T-helper 17 cell (primary cell): ENCODE results near the gene TERT. TPM values are rescaled to one million over a fixed set of nuclear protein-coding genes. Genes with fewer than 3 reads are reported as not detected.
A peak's percentile ranks its signal among the peaks of the same experiment; 100 is the strongest.
"Not testable (repeated sequence)": the region's sequence is repeated elsewhere in the genome, so short reads cannot be mapped to it uniquely, and the experiment has no call there.

ENCODE experiments used
- ATAC-seq: fragments of 150-1000 bp; cut with Tn5 transposase; 2 replicates; pipeline ENCODE4 v1.10.0; 2021; ENCODE audit warnings: mild to moderate bottlenecking, moderate library complexity
- DNase-seq, 3 donors: peaks; one replicate each; pipeline versions ENCODE4 v3.0.0 to v3.0.0-alpha.2; 2020 to 2021
- H3K9me3 ChIP-seq: one replicate; pipeline ENCODE4 v1.7.0; 2013; ENCODE audit warnings: low read length, mild to moderate bottlenecking; ENCODE audit not compliant: control insufficient read depth, poor library complexity, severe bottlenecking
- H3K27ac Mint-ChIP-seq: one replicate; pipeline ENCODE4 v1.8.0; 2022; ENCODE audit warnings: mild to moderate bottlenecking, moderate library complexity, mixed read lengths
- H3K27me3 Mint-ChIP-seq: one replicate; pipeline ENCODE4 v1.8.0; 2022; ENCODE audit warnings: mixed read lengths
- H3K36me3 Mint-ChIP-seq: one replicate; pipeline ENCODE4 v1.8.0; 2022; ENCODE audit warnings: low read depth, mixed read lengths
- H3K4me1 Mint-ChIP-seq: one replicate; pipeline ENCODE4 v1.8.0; 2022; ENCODE audit warnings: mild to moderate bottlenecking, mixed read lengths
- H3K4me3 Mint-ChIP-seq: one replicate; pipeline ENCODE4 v1.8.0; 2022; ENCODE audit warnings: mild to moderate bottlenecking, moderate library complexity, mixed read lengths
- total RNA-seq, 4 donors: library from RNA in 2 of 4; stranded (reverse) in 2 of 4; gene quantifications; one replicate each; pipeline ENCODE4 v1.2.3 and lab custom pipeline; 2022 to 2026

TERT gene
- total RNA-seq, 2 donors from 2014 or later: 0.10 to 0.80 TPM

DNA sequence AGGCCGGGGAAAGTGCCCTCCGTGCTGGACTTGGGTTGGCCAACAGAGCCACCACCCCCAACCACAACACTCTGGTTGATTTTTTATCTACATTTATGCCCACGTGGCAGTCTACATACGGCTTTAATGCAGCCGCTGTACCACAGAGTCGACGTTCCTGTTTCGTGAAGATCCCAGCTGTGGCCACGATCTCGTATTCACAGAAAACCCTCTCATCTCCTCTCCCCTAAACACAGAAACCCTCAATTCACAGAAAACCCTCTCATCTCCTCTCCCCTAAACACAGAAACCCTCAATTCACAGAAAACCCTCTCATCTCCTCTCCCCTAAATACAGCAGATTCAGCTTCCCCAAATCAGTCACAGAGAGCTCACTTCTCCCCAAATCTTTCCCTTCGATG, 65.8 kb downstream of the TERT start:
- H3K4me3 Mint-ChIP-seq, H3K36me3 Mint-ChIP-seq, H3K9me3 ChIP-seq, H3K4me1 Mint-ChIP-seq, H3K27ac Mint-ChIP-seq, ATAC-seq, DNase-seq: not testable (repeated sequence)
- peaks cover 36% of the 10 kb centered on the region for H3K27me3 Mint-ChIP-seq

DNA sequence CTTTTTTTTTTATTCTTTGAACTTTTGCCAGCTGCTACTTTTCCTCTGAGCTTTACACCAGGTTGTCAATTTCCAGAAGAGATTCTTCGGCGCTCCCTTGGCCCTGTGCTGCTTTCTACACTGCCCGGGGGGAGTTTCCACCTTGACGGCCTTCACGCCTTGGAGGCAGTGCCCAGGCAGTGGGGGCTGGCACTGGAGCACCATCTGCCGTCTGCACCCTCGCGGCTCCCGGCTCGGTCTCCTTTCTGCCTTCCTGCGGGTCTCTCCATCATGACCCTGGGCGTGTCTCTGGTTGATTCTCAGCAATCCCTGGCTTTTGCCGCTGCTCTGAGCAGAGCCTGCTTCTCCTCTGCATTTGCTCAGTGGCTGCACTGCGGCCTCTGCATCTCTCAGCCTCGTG, 66.7 kb downstream of the TERT start:
- peaks cover 3% of the 10 kb centered on the region for H3K4me1 Mint-ChIP-seq
- ATAC-seq (no peak), DNase-seq (no peak)
- no peaks in the 10 kb centered on the region for H3K9me3 ChIP-seq
- H3K36me3 Mint-ChIP-seq: peaks cover 3% of the 10 kb centered on the region
- no peak overlapping the region for H3K27ac Mint-ChIP-seq
- H3K27me3 Mint-ChIP-seq: peaks cover 35% of the 10 kb centered on the region
- H3K4me3 Mint-ChIP-seq: no peak overlapping the region

DNA sequence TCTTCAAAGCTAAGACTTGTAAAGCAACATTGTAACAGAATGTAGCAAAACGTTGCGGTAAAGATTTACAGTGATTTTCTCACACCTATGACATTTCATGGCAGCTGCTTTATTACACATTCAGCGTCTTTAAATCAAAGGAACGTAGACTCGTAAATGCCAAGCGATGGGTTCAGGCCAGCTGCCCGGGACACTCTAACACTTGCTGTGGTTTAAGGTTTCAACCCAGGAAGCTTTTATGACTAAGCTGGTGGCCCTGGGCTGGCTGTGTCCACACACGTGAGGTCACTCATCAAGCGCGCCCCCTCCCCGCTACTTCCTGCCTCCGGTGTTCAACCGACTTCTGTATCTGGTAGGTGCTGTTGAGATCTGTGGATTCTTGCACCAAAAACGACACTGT, 67.2 kb downstream of the TERT start:
- peaks cover 3% of the 10 kb centered on the region for H3K4me1 Mint-ChIP-seq
- no peak for DNase-seq
- no peak for ATAC-seq
- H3K27ac Mint-ChIP-seq: no peak overlapping the region
- H3K4me3 Mint-ChIP-seq: no peak overlapping the region
- H3K9me3 ChIP-seq: no peaks in the 10 kb centered on the region
- H3K27me3 Mint-ChIP-seq: peaks cover 31% of the 10 kb centered on the region
- peaks cover 3% of the 10 kb centered on the region for H3K36me3 Mint-ChIP-seq

DNA sequence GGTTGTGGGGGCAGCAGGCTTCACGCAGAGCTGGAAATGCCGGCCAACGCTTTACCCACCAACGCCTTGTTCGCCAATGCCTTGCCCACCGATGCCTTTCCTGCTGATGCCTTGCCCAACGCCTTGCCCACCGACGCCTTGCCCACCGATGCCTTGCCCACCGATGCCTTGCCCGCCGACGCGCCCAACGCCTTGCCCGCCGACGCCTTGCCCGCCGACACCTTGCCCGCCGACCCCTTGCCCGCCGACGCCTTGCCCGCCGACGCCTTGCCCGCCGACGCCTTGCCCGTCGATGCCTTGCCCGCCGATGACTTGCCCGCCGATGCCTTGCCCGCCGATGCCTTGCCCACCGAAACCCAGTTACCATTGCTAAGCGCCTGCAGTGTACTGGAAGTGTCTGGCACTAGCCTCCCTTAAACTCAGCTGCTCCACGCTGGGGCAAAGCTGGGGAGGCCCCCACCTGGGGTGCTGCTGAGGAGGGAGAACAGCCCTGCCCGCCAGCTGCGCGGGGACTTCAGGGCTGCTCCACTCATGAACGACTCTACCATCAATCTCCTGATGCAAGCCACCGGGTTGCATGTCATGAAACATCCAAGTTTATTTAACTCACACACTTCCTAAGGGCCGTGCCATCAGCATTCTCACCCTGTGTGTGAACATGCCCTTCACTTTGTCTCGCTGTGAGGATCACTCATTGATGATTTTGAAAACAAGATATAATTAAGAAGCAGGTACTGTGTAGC, 67.9 kb downstream of the TERT start:
- DNase-seq (no peak), ATAC-seq (no peak)
- Mint-ChIP-seq H3K36me3 (peaks cover 3% of the 10 kb centered on the region), H3K4me1 (peaks cover 3% of the 10 kb centered on the region), H3K4me3 (no peak overlapping the region), H3K27me3 (peaks cover 30% of the 10 kb centered on the region), H3K27ac (no peak overlapping the region)
- H3K9me3 ChIP-seq: no peaks in the 10 kb centered on the region

DNA sequence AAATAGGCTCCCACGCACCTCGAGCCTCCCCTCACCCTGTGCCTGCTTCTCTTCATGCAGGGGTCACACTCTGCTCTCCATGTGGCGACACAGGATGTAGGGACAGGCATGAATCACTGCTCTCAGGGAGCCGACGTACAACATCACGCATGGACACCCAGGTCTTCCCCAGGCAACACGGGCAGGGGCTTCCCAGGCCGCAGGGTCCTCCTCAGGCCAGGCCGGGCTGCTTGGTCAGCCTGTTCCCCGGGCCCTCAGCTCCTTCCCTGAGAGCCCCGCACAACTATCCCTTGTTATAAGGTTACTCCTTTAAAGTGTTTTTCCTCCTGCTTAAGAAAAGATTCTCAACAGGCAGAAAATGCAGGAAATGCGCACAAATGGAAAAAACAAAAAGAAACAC, 68.6 kb downstream of the TERT start:
- no peaks in the 10 kb centered on the region for H3K9me3 ChIP-seq
- peaks cover 3% of the 10 kb centered on the region for H3K4me1 Mint-ChIP-seq
- peaks cover 30% of the 10 kb centered on the region for H3K27me3 Mint-ChIP-seq
- no peak for ATAC-seq
- no peak overlapping the region for H3K27ac Mint-ChIP-seq
- H3K4me3 Mint-ChIP-seq: no peak overlapping the region
- DNase-seq: no peak
- H3K36me3 Mint-ChIP-seq: peaks cover 3% of the 10 kb centered on the region

DNA sequence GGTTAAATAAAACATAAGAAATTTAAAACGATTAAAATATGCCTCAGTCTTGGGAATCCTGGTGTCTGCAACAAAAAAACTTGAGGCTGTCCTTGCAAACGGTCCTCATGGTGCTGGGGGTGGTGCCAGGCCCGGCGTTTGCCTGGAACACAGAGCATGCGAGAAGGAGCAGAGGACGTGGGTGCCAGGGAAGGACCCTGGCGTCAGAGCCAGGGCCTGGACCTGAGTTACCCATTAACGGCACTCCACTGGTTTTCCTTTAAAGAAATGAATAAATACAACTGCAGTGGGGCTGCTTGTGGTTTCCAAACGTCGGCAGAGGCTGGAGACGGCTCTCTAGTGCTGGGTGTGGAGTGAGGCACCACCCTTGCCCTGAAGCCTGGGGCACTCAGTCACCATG, 69.8 kb downstream of the TERT start, which contains the start of gene SLC6A18:
Gene SLC6A18 (plus strand): TSS at position 301 of the 400 bp plus-strand sequence. CDS start 97 bp downstream, at position 398.
- no peaks in the 10 kb centered on the region for H3K9me3 ChIP-seq
- ATAC-seq (no peak), DNase-seq (no peak)
- Mint-ChIP-seq H3K4me3 (no peak within 1 kb of the TSS), H3K4me1 (peaks cover 3% of the 10 kb centered on the region), H3K27ac (no peak within 1 kb of the TSS), H3K27me3 (peaks cover 24% of the 10 kb centered on the region), H3K36me3 (no peaks in the 10 kb centered on the region)

DNA sequence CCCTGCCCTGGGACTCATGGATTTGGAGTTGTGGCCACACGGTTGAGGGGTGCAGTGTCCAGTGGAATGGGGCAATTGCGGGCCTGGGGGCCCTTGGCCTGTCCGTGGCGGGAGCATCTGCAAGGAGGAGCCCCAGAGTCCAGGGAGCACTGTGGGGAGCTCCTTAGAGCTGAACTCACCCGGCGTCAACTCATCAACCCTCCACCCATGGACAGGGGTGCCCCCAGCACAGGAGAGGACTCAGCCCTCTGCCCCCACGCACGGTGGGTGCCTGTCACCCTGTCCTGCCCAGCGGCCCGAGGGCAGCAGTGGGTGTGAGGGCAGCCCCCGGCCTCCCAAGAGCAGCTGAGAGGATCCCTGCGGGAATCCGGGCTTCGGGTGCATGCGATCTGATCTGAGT, 70.2 kb downstream of the TERT start:
- Mint-ChIP-seq H3K27me3 (peaks cover 22% of the 10 kb centered on the region), H3K4me1 (peaks cover 3% of the 10 kb centered on the region), H3K4me3 (no peak overlapping the region), H3K36me3 (no peaks in the 10 kb centered on the region), H3K27ac (no peak overlapping the region)
- DNase-seq (no peak), ATAC-seq (no peak)
- H3K9me3 ChIP-seq: no peaks in the 10 kb centered on the region

DNA sequence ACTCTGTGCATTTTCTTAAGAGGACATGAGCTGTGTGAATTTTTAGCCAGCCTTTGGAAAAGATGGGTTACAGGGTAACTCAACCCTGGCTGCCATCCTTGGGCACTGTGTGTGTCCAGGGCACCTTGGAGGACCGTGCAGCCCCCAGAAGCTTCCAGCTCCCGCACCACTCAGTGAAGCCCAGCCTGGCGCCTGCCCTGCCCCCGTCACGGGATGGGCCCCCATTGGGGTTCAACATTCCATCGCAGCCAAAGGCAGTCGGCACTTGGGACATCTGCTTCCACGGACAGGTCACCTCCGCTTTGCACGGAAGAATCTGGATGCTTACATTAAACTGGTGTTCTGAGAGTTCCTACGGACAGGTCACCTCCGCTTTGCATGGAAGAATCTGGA, 71.6 kb downstream of the TERT start:
- no peak for DNase-seq
- no peak overlapping the region for H3K4me3 Mint-ChIP-seq
- H3K4me1 Mint-ChIP-seq: peaks cover 3% of the 10 kb centered on the region
- no peak overlapping the region for H3K27ac Mint-ChIP-seq
- H3K9me3 ChIP-seq: no peaks in the 10 kb centered on the region
- no peaks in the 10 kb centered on the region for H3K36me3 Mint-ChIP-seq
- H3K27me3 Mint-ChIP-seq: peaks cover 15% of the 10 kb centered on the region
- ATAC-seq: no peak

DNA sequence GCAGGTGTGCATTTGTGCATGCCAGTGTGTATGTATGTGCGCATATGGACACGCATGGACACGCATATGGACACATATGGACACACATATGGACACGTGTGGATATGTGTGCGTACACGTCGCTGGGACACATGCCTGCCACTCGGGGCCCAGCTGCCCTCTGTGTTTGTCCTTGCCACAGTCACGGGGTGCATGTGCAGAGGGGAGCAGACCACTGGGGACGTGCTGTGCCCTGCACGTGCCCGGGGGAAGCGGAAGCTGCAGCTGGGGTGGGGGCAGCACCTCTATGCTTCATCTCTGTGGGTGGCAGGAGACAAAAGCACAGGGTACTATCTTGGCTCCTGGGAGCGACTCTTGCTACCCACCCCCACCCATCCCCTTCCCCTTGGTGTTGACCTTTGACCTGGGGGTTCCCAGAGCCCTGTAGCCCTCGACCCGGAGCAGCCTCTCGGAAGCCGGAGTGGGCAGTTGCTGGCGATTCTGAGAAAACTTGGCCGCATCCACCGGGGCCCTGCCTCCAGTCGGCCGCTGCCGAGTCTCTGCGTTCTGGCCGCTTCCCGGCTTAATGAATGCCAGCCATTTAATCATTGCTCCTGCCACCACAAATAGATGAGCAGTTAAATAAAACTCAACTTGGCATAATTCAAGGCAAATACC, 72.1 kb downstream of the TERT start:
- Mint-ChIP-seq H3K36me3 (no peaks in the 10 kb centered on the region), H3K4me1 (peaks cover 3% of the 10 kb centered on the region), H3K4me3 (no peak overlapping the region), H3K27me3 (peaks cover 12% of the 10 kb centered on the region), H3K27ac (no peak overlapping the region)
- no peak for ATAC-seq
- no peak for DNase-seq
- no peaks in the 10 kb centered on the region for H3K9me3 ChIP-seq

DNA sequence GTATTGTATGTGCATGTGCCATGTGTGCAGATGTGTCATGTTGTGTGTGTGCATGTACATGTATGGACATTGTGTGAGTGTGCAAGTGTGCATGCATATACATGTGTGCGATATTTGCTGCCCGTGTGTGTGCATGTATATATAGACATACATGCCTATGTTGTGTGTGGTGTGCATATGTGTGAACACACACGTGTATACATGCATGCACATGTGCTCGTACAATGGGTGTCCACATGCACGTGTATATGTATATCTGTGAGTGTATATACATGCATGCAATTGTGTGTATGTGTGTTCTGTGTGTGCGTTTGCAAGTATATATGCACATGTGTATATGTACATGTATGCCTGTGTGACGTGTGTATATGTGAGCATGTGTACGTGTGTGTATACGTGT, 72.7 kb downstream of the TERT start:
- H3K4me3 Mint-ChIP-seq: no peak overlapping the region
- no peaks in the 10 kb centered on the region for H3K36me3 Mint-ChIP-seq

DNA sequence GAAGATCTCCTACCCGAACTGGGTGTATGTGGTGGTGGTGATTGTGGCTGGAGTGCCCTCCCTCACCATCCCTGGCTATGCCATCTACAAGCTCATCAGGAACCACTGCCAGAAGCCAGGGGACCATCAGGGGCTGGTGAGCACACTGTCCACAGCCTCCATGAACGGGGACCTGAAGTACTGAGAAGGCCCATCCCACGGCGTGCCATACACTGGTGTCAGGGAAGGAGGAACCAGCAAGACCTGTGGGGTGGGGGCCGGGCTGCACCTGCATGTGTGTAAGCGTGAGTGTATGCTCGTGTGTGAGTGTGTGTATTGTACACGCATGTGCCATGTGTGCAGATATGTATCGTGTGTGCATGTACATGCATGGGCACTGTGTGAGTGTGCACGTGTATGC, 73.1 kb downstream of the TERT start:
- no peaks in the 10 kb centered on the region for H3K36me3 Mint-ChIP-seq
- H3K9me3 ChIP-seq: no peaks in the 10 kb centered on the region
- H3K27ac Mint-ChIP-seq: no peak overlapping the region
- DNase-seq: no peak
- no peak for ATAC-seq
- H3K27me3 Mint-ChIP-seq: peaks cover 9% of the 10 kb centered on the region
- peaks cover 3% of the 10 kb centered on the region for H3K4me1 Mint-ChIP-seq
- H3K4me3 Mint-ChIP-seq: no peak overlapping the region

More for the DNA sequence above, 72.7 kb downstream of the TERT start:
- ATAC-seq (no peak), DNase-seq (no peak)
- no peaks in the 10 kb centered on the region for H3K9me3 ChIP-seq
- Mint-ChIP-seq H3K4me1 (peaks cover 3% of the 10 kb centered on the region), H3K27ac (no peak overlapping the region), H3K27me3 (peaks cover 9% of the 10 kb centered on the region)

DNA sequence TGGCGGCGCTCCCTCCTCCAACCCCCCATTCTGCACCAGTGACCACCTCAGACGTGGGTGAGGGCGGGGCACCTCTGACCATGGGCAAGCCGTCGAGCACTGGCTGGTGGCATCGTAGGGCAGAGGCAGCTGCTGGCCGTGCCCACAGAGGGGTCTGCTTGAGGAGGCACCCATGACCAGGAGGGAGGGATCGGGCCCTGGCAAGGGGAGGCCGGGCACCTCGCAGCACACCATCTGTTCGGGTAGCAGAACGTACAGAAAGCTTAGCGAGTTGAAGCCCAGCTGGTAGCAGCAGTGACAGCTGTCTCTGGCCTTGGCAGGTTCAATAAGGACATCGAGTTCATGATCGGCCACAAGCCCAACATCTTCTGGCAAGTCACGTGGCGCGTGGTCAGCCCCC, 74.0 kb downstream of the TERT start:
- Mint-ChIP-seq H3K36me3 (no peaks in the 10 kb centered on the region), H3K4me3 (no peak overlapping the region), H3K4me1 (peaks cover 3% of the 10 kb centered on the region), H3K27ac (no peak overlapping the region), H3K27me3 (peaks cover 9% of the 10 kb centered on the region)
- DNase-seq (no peak), ATAC-seq (no peak)
- H3K9me3 ChIP-seq: no peaks in the 10 kb centered on the region

DNA sequence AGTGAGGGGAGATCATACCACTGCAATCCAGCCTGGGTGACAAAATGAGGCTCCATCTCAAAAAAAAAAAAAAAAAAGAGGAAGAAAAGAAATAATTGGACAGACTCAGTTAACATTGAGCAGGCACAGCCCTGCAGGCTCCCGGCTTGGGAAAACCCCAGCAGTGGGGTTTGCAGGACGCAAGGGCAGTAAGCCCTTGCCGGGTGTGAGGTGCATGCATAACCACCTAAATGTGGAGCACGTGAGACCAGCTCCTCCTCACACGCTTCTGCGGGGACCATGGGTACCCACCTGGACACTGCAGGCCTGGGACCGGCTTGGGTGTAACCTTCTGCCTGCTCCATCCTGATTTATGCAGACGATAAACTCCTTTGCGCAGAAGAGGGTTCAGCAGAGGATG, 74.5 kb downstream of the TERT start:
- Mint-ChIP-seq H3K4me1 (peaks cover 3% of the 10 kb centered on the region), H3K36me3 (no peaks in the 10 kb centered on the region), H3K4me3 (peak overlapping the region; percentile 45), H3K27me3 (peaks cover 9% of the 10 kb centered on the region), H3K27ac (no peak overlapping the region)
- ATAC-seq: no peak
- H3K9me3 ChIP-seq: no peaks in the 10 kb centered on the region
- DNase-seq: no peak

DNA sequence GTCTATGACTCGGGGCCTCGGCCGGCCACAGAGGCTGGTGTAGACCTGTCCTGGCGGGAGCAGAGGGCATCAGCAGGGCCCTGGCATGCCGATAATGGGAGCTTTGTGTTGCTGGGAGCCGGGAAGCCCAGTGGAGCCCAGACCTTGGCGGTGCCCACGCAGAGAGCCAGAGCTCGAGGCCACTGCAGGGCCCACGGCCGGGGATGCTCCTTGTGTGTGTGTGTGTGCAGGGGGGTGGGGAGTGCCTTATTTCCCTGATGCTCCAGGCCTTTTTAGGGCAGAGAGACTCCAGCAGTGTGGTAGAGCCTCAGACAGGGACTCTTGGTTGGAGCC, 75.1 kb downstream of the TERT start:
- peaks cover 9% of the 10 kb centered on the region for H3K27me3 Mint-ChIP-seq
- H3K9me3 ChIP-seq: no peaks in the 10 kb centered on the region
- no peak overlapping the region for H3K27ac Mint-ChIP-seq
- DNase-seq (no peak), ATAC-seq (no peak)
- no peaks in the 10 kb centered on the region for H3K36me3 Mint-ChIP-seq
- H3K4me1 Mint-ChIP-seq: peaks cover 3% of the 10 kb centered on the region
- H3K4me3 Mint-ChIP-seq: no peak overlapping the region
